Limb (tissue), 2 donors: ENCODE measurements around the gene KRT77.
"Not testable (repeated sequence)": the region's sequence is repeated elsewhere in the genome, so short reads cannot be mapped to it uniquely, and the experiment has no call there.

Experiments used
- DNase-seq, 2 donors: peaks; one replicate each; pipeline ENCODE4 v3.0.0-alpha.2; 2016; ENCODE audit errors: extremely low spot score in 2 of 2

Gene KRT77

DNA sequence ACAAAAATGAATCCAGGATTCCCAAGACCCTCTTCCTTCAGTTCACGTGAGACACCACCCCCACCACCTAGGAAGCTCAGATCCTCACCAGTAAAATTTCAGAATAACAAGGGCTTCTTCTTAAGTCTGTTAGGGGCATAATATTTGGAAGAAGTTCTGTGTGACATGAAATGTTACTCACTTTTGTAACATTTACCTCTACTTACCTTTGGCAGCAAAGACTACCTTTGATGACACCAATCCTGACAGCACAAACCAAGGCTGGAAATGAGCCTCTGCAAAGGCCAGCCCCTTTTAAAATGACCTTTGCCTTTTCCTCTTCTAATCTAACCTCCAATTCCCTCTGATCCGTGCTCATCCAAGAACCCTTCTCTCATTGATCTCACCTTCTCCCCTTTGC lies 19.4 kb upstream of the KRT77 start:
- DNase-seq = no peak

DNA sequence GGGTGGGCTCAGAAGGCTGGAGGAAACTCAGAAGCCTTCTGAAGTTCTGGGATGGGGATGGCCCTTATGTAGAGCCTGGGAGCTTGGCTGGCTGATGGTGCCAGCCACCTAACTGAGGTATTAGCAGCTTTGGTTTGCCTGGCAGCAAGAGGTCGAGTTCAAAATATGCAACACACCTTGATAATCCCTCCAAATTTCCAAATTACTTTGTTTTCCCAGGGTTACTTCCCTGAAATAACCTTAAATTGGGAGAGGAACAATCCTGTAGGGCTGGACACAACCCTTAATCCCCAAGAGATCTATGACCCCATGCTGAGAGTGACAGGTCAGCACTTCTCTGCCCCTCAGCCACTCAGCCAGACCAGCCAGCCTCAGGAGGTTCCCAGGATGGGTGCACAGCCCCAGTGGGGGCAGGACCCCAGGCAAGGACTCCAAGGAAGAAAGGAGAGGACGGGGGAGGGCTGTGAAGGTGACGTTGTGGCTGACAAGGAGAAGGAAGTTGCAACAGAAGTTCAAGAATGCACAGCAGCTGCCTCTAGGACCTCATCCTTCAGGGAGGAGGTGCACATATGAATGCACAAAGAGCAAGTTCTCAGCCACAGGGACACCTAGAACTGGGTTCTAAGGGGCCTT lies 18.6 kb upstream of the KRT77 start:
- no peak for DNase-seq

DNA sequence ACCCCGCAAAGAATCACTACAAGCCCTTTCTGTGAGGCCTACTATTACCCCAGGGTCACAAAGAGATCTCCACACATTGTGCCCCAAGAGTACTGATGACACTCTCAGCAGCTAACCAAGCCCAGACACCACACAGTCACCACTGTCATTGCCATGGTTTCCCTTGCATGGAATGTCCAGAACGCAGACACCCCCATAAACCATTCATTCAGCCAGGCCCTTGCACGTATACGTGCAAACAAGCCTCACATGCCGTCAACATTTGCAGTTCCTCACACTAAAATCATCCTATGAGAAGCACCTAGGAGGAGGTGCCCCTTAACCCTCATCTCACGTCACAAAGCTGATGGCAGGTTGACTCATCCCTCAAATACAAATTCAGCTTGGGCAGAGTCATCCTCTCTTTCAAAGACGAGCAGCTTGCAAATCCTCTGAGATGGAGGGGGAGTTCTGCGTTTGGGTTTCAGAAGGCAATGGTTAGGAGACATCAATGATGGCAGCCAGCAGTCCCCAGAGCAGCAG lies 17.1 kb upstream of the KRT77 start:
- no peak for DNase-seq

DNA sequence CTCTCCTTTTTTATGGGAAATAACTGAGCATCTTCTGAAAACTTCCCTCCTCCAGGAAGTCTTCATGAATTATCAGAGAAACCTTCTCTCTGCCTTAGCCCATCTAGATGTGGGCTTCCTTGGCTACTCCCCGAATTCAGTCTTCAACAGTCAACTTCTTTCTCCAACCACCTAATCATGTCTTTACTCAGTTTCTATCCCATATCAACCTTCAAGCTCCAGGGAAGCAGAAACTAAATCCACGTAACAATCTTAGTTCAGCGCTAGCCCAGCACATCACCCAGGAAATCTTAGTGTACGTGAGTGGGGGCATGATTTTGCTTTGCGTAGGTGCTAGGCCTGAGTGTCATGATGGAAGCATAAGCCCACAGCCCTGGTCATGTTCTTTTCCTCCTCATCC lies 12.7 kb upstream of the KRT77 start:
- DNase-seq = no peak

DNA sequence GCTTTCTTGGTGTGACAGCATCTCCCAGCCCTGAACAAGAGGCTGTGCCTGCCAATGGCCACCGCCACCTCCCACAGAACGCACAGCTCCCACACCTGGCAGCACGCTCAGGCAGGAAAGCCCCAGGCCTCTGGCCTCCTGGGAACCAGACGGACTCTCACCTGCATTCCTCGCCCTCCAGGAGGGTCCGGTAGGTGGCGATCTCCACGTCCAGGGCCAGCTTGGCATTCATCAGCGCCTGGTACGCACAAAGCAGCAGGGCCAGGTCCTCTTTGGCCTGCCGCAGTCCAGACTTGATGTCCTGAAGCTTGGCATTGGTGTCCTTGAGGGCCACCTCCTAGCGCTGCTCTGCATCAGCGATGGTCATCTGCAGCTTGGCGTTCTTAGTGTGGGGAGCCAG lies 12.1 kb upstream of the KRT77 start:
- DNase-seq = no peak

DNA sequence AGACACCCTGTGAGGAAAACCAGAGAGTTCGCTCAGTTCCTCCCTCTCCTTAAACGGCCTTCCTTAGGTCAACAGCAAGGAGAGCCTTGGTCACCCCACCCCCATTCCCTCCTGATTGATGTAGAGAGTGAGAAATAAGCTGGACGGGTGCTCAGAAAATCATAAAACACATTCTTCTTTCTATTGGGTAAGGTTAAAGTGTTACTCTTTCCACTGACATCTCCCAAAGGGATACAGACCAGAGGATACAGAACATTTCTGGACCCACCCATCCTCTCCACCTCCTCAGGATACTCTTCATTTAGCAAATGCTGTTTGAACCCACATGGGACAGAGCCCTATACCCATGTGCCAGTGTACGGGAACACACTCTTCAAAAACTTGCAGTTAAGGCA lies 11.6 kb upstream of the KRT77 start:
- DNase-seq = no peak

DNA sequence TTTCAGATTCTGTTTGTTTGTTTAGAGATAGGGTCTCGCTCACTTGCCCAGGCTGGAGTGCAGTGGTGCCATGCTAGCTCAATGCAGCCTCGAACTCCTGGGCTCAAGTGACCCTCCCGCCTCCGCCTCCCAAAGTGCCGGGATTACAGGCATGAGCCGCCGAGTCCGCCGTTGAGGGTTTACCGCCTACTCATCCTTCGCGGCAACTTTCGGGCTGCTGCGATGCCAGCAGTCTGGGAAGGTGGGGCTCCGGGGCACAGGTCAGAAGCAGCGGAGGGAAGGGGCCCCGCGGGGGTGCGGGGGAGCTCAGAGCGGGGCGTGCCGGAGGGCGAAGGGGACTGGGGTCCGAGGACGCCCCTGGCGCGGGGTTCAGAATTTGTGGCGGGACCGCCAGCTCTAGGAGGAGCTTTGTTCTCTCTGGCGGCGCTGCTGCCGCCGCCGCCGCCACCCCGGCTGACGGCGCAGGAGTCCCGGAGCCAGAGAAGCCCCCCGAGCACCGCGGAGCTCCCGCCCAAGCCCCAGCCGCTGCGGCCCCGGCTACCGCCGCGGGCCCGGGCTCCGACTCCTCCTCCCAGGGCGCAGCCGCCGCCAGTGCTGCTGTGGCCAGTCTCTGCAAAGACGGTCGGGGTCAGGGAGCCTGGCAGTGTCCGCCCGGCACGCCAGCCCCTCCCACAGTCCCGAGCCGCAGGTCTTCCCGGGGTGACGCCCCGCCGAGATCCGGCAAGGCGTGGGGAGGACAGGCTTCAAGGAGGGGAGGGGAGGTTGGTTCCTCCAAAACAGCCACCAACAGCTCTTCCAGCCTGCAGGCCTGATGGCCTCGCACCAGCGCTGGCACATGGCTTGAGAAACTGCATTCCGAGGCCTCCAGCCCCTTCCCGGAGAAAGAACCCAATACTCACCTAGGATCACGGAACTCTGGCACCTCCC lies 10.9 kb upstream of the KRT77 start:
- DNase-seq = peak in 1 of 2 donors; percentile 40

DNA sequence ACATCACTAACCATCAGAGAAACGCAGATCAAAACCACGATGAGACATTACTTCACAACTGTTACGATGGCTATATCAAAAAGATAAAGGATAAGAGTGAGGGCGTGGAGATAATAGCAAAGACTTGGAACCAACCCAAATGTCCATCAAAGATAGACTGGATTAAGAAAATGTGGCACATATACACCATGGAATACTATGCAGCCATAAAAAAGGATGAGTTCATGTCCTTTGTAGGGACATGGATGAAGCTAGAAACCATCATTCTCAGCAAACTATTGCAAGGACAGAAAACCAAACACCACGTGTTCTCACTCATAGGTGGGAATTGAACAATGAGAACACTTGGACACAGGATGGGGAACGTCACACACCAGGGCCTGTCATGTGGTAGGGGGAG lies 8.8 kb upstream of the KRT77 start:
- DNase-seq = not testable (repeated sequence)

DNA sequence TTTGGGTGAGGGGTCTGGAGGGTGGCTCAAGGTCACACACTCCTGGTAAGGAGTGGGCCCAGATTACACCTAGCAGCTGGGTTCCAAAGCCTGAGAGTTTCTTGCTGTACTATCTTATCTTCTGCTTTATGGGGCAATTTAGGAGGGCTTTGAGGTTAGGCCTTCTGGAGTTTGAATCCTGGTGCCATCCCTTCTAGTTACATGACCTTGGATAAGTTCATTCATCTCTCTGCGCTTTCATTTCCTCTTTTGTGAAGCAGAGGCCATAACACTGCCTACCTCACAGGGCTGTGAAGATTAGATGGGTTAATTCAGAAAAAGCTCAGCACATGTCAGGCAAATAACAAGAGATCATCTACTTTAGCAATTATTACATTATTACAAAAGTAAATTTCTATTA lies 7.4 kb upstream of the KRT77 start:
- DNase-seq = no peak

DNA sequence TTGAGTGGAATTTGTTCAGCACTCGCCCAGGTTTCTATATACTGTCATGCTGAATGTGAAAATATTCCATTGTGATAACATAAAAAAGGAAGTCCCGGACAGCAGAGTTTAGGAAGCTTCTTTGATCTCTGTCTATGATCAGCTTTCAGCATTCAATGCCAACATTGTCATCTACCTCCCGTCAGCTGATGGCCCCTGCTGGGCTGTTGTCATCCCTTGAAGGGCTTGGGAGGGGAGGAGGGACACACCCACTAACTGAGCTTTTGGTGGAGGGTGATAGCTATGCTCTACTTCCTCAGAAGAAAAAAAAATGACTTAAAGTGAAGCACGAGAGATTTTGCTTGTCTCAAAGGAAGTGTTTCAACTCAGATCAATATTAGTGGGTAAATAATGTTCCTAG lies 4.7 kb upstream of the KRT77 start:
- DNase-seq = no peak

DNA sequence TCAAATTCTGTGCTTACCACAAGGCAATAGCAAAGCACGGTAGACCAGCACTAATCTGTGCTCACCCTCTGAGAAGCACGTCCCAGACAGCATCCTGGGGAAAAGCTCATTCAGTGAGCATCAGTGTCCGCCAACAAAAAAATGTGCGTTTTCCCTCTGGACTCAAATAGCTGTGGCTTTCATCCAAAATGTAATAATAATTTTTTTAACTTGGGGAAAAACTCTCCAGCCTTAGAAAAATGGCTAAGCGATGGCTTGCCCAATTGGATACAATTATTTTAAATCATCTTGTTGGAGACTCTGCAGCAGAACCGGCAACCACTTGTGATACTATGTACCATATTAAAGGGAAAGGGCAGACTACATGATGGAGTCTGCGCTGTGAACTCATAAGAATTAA lies 1.1 kb upstream of the KRT77 start:
- no peak for DNase-seq

DNA sequence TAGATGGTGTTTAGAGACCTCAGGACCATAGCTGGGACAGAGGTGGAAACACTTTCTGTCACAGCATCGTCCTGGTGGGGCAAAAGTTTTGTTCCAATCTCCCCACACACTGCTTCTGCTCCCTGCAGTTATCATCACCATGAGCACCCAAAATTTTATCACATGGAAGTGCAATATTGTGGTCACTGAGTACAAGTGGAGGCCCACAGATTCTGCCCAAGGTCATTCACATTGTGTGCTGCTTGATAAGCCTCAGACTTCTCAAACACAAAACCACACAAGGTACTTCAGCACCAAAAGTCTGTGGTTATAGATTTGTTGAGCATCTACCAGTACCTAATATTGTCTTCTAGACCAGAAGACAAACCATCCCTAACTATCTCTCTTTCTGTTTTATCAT lies 554 bp upstream of the KRT77 start:
- DNase-seq = no peak

DNA sequence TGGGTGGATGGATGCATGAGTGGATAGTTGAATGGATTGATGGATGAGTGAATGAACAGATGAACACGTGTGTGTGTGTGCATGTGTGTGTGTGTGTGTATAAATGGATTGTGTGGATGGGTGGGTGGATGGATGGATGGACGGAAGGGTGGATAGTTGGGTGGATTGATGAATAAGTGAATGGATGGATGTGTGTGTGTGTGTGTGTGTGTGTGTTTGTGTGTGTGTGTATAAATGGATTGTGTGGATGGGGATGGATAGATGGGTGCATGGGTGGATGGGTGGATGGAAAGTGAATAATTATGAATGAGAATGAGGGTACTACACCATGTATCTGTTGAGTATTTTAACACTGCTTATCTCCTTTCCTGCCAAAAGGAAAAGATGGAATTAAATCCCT lies 986 bp downstream of the KRT77 start:
- no peak for DNase-seq

DNA sequence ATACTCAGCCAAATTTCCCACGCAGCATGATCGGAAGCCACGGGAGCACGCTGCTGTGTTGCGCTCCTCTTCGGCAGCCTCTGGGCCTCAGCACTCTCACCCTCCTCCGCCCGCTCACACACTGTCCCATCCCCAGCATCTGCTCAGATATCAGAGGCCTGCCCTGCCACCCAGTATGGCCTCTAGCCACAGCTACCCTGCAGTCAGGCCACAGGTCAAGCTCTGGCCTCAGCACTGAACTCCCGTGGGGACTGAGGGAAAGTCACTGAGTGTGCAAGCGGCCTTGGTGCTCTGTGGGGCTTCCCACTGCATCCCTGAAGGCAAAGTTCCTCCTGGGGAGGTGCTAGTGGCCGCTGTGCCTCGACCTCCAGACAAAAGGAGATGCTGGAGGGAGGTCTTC lies 2.0 kb downstream of the KRT77 start:
- no peak for DNase-seq

DNA sequence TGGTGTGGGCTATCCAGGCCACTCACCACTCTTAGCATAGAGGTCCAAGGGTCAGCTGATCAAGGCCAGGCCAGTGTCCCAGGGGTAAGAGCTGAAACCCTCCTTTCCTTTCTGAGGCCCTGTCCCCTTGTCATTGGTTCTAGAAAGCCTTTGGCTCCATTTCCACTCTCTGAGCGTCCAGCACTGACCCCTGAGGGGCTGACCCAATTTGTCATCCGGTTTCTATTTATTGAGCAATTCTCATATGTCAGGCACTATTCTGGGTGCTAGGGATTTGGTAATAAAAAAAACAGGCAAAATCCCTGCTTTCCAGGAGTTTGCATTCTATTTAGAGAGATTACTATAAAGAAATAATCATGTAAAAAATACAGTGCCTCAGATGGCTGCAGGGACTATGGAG lies 3.4 kb downstream of the KRT77 start:
- DNase-seq = no peak

DNA sequence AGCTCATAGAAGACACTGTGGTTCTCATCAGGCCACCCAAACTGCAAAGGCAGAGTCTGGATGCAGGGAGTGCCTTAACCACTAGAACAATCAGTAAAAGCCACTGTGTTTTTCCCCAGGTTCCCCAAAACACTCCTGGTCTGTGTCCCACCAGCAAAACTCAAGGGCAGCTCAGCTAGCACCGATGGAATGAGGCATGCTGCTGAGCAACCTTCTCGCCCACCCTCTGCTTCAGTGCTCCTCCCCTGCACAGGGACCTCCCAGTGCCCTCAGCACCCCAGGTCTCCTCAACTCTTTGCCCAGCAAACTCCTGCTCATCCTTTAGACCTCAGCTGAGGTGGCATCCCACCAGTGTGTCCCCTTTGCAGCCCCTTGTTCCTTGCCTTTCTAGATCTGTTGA lies 4.0 kb downstream of the KRT77 start:
- no peak for DNase-seq

DNA sequence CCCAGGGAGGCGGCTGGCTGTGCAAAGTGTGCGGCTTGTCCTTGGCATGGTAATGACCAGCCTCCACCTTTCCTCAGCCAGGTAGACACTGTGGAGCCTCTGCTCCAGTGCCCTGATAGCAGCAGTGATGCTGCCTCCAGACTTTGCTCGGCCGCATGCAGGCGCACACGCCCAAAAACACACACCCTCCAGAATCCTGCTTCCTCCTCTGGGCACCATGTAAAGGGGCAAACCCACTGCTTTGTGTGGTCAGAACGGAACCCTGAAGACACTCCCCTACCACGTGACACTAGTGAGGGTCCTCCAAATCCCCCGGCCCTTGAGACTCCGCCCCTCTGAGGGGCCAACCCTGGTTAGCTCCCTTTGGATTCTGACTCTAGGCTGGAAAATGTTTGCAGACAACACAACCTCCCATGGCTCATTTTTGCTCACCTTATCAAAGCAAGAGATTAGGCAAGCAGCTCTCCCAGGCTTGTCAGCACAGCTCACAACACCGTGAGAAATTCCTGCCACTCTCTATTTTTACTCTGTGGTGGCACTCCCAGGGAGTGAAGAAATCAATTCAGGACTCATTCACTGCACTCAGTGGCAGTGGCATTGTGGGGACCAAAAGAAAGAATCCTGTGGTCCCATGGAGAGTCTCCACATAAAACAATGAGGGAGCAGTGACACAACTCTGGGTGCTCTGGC lies 4.5 kb downstream of the KRT77 start:
- DNase-seq = no peak

DNA sequence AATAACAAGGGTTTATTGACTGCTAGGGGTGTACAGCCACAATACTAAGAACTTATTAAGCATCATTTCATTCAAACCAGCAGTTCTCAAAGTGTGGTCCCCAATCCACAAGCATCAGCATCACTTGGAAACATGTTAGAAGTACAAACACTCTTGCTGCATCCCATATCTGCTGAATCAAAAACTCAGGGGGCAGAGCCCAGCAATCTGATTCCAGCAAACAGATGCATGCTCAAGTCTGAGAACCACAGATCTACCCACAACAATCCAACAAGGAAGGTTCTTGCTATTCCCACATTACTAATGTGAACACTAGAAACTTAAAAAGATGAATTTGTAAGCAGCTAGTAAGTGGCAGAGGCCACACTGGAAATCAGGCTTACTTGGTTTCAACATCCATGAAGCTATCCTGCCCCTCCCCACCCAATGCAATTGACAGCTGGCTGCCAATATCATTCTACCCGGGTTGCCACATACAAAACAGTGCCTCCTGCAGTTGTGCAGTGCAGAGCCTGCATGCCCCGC lies 6.2 kb downstream of the KRT77 start:
- DNase-seq = no peak

DNA sequence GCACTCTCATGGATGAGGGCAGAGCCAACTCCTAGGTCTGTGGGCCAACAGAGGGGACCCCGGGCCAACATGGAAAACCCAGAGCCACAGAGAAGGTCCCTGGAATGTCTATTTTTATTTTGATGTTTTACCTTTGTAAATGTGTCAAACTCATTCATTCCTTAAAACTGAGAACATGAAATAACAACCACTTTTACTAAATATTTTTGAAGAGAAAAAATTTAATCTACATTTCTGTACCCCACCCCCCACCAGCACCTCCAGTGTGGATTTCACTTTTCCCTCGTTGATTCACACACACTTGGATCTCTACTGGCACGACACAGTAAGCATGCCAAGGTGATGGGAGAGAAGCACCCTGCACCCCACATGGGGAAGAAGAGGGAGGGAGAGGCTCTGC lies 6.7 kb downstream of the KRT77 start:
- no peak for DNase-seq

DNA sequence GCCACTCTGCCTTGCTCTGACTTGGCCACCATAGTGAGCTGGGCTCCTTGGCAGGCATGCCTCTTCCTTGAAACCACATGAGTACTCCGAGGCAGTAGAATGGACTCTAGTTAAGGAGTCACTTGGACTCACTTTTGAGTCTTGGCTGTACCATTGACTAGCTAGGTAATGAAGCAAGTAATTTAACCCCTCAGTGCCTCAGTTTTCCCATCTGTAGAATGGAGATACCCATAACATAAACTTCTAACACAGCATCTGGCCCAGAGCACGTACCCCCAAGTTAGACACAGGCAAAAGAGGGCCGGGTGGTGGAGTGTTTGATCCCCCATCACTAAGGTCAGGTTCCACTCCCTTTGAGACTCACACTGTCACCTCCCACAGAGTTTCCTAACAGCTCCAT lies 8.3 kb downstream of the KRT77 start:
- no peak for DNase-seq

DNA sequence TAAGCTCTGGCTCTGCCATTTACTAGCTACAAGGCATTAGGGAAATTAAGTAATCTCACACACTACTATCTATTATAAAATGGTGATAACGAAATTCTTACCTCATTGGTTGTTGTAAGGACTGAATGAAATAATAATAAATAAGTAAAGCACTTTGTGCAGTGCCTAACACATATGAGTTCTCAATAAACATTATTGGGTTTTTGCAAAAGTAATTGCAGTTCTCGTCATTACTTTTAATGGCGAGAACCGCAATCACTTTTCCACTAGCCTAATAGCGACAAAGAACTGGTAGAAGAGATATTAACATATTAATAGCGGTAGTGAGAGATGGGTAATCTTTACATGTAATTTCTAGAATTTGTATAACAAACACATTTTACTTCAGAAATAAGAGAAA lies 9.2 kb downstream of the KRT77 start:
- no peak for DNase-seq

DNA sequence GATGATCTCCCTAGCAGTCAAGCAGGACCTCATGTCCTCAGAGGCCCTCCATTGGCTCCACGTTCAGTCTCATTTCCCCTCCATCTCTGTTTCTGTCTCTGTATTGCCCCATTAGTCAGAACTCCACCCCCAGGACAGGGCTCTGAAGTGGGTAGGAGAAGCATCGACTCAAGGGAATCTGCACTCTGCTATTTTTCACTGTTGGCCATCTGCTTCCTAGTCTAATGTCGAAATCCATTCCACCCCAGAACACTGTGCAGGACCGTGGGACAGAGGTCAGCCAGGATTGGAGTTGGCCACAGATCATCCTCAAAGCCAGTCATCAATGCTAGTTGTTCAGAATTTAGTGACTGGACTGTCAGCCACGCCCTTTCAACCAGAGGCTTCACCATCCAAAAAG lies 10.1 kb downstream of the KRT77 start:
- DNase-seq = no peak
